IMR-90 (cell line): Measurements from ENCODE around the gene HVCN1. TPM values are rescaled to one million over a fixed set of nuclear protein-coding genes. Genes with fewer than 3 reads are reported as not detected.

Source experiments
- ATAC-seq: fragments of 200-7000 bp; cut with Tn5 transposase; 2 replicates; pipeline ENCODE4 v1.9.1; 2020; ENCODE audit warnings: low read depth, mild to moderate bottlenecking, moderate library complexity
- BruUV-seq: library from RNA; stranded (reverse); fragments of 400-500 nt; replicated peaks from 2 replicates; lab custom pipeline; 2021; lab: Mats Ljungman, UMichigan
- CTCF ChIA-PET: fragments of 300-600 bp; formaldehyde crosslinking; extraction: SDS; loops from one replicate; lab custom pipeline; 2021; ENCODE audit warnings: antibody characterized with exemption; lab: Yijun Ruan, JAX
- POLR2A ChIA-PET: fragments of 300-600 bp; sonication (Branson Sonifier 250); formaldehyde crosslinking; loops from one replicate; lab custom pipeline; 2022; ENCODE audit warnings: antibody characterized with exemption; ENCODE audit not compliant: unreplicated experiment; lab: Charles Lee
- DNase-seq: peaks from one replicate; pipeline ENCODE4 v3.0.0; 2013
- H2AFZ ChIP-seq: replicated peaks from 2 replicates; pipeline ENCODE3; 2013; ENCODE audit warnings: low read length, mild to moderate bottlenecking; ENCODE audit not compliant: poor library complexity
- H2AK5ac ChIP-seq: 2 replicates; pipeline ENCODE4 v1.6.1; 2013; ENCODE audit warnings: low read depth, low read length, inconsistent platforms
- H2AK9ac ChIP-seq: replicated peaks from 2 replicates; pipeline ENCODE3; 2013; ENCODE audit warnings: mild to moderate bottlenecking, low read depth, low read length, moderate library complexity; ENCODE audit not compliant: poor library complexity
- H2BK120ac ChIP-seq: 2 replicates; pipeline ENCODE4 v1.6.1; 2013; ENCODE audit warnings: low read depth, low read length, inconsistent platforms
- H2BK15ac ChIP-seq: 3 replicates; pipeline ENCODE4 v1.6.1; 2013; ENCODE audit warnings: low read depth, low read length, inconsistent platforms
- H2BK20ac ChIP-seq: 2 replicates; pipeline ENCODE4 v1.6.1; 2013; ENCODE audit warnings: low read depth, mild to moderate bottlenecking, inconsistent platforms, low read length, moderate library complexity
- H2BK5ac ChIP-seq: 2 replicates; pipeline ENCODE4 v1.6.1; 2013; ENCODE audit warnings: mild to moderate bottlenecking, low read depth, low read length, inconsistent platforms; ENCODE audit not compliant: poor library complexity, severe bottlenecking
- H3K14ac ChIP-seq: replicated peaks from 2 replicates; pipeline ENCODE4 v1.6.1; 2013; ENCODE audit warnings: low read depth, low read length, inconsistent platforms
- H3K18ac ChIP-seq: 2 replicates; pipeline ENCODE4 v1.6.1; 2013; ENCODE audit warnings: low read depth, low read length, control low read depth
- H3K23ac ChIP-seq: 2 replicates; pipeline ENCODE4 v1.6.1; 2013; ENCODE audit warnings: low read depth, low read length, inconsistent platforms
- H3K27ac ChIP-seq: 2 replicates; pipeline ENCODE4 v1.5.1; 2013; ENCODE audit warnings: mild to moderate bottlenecking, control low read depth, low read length; ENCODE audit not compliant: insufficient read depth
- H3K27me3 ChIP-seq: 2 replicates; pipeline ENCODE4 v1.6.1; 2013; ENCODE audit warnings: low read length; ENCODE audit not compliant: control insufficient read depth, insufficient read depth
- H3K36me3 ChIP-seq: 2 replicates; pipeline ENCODE4 v1.6.1; 2013; ENCODE audit warnings: low read length, mixed read lengths; ENCODE audit not compliant: control insufficient read depth, insufficient read depth
- H3K4ac ChIP-seq: 2 replicates; pipeline ENCODE4 v1.6.1; 2013; ENCODE audit warnings: low read depth, low read length, inconsistent platforms
- H3K4me1 ChIP-seq: 2 replicates; pipeline ENCODE4 v1.6.1; 2013; ENCODE audit warnings: low read length, mixed read lengths; ENCODE audit not compliant: control insufficient read depth, insufficient read depth
- H3K4me2 ChIP-seq: 2 replicates; pipeline ENCODE4 v1.6.1; 2013; ENCODE audit warnings: low read depth, mild to moderate bottlenecking, control low read depth, low read length, moderate library complexity
- H3K4me3 ChIP-seq: 2 replicates; pipeline ENCODE4 v1.5.1; 2013; ENCODE audit warnings: low read depth, mild to moderate bottlenecking, control low read depth, low read length, moderate library complexity; ENCODE audit not compliant: insufficient read depth
- H3K56ac ChIP-seq: 2 replicates; pipeline ENCODE4 v1.6.1; 2013; ENCODE audit warnings: low read length, inconsistent platforms; ENCODE audit not compliant: insufficient read depth; ENCODE audit errors: extremely low read depth
- H3K79me1 ChIP-seq, 2 experiments: 2 replicates each; pipeline ENCODE4 v1.6.1; 2013; ENCODE audit warnings: low read length in 2 of 2, inconsistent platforms in 1 of 2, low read depth in 1 of 2
- H3K9ac ChIP-seq: 2 replicates; pipeline ENCODE4 v1.6.1; 2013; ENCODE audit warnings: low read depth, low read length, control low read depth
- H3K9me1 ChIP-seq: 2 replicates; pipeline ENCODE4 v1.6.1; 2013; ENCODE audit warnings: low read length, inconsistent platforms; ENCODE audit not compliant: insufficient read depth
- H3K9me3 ChIP-seq: 2 replicates; pipeline ENCODE4 v1.6.1; 2013; ENCODE audit warnings: low read length; ENCODE audit not compliant: control insufficient read depth, insufficient read depth
- H4K20me1 ChIP-seq: 2 replicates; pipeline ENCODE4 v1.6.1; 2013; ENCODE audit warnings: low read length, inconsistent platforms; ENCODE audit not compliant: insufficient read depth
- H4K5ac ChIP-seq: 2 replicates; pipeline ENCODE4 v1.6.1; 2013; ENCODE audit warnings: mild to moderate bottlenecking, low read depth, low read length, control low read depth
- H4K8ac ChIP-seq, 2 experiments: 2 replicates each; pipeline ENCODE4 v1.6.1; 2013; ENCODE audit warnings: low read depth in 2 of 2, low read length in 2 of 2, control low read depth in 1 of 2, inconsistent platforms in 1 of 2
- H4K91ac ChIP-seq: 2 replicates; pipeline ENCODE4 v1.6.1; 2013; ENCODE audit warnings: low read depth, low read length, inconsistent platforms; ENCODE audit not compliant: insufficient read depth
- BHLHE40 ChIP-seq: fragments of 150-350 bp; IDR thresholded peaks from 2 replicates; pipeline ENCODE4 v1.6.1; 2016; ENCODE audit warnings: mild to moderate bottlenecking, low read depth, low read length
- CEBPB ChIP-seq: IDR thresholded peaks from 2 replicates; pipeline ENCODE4 v1.6.1; 2012; ENCODE audit warnings: low read depth, low read length, improper control_type of control experiment
- CHD1 ChIP-seq: IDR thresholded peaks from 2 replicates; pipeline ENCODE4 v1.6.1; 2012; ENCODE audit warnings: low read depth, low read length, improper control_type of control experiment
- FOS ChIP-seq: fragments of 150-350 bp; IDR thresholded peaks from 2 replicates; pipeline ENCODE4 v1.6.1; 2016; ENCODE audit warnings: low read depth, low read length
- MAFK ChIP-seq: IDR thresholded peaks from 2 replicates; pipeline ENCODE4 v1.6.1; 2012; ENCODE audit warnings: low read depth, low read length, improper control_type of control experiment
- MAZ ChIP-seq: IDR thresholded peaks from 2 replicates; pipeline ENCODE4 v1.6.1; 2012; ENCODE audit warnings: low read depth, mild to moderate bottlenecking, low read length, improper control_type of control experiment, moderate library complexity, borderline replicate concordance
- MXI1 ChIP-seq: IDR thresholded peaks from 2 replicates; pipeline ENCODE4 v1.6.1; 2012; ENCODE audit warnings: low read depth, mild to moderate bottlenecking, low read length, moderate library complexity, borderline replicate concordance
- NFE2L2 ChIP-seq: fragments of 150-350 bp; IDR thresholded peaks from 2 replicates; pipeline ENCODE4 v1.6.1; 2016; ENCODE audit warnings: low read depth, mild to moderate bottlenecking, low read length
- POLR2A ChIP-seq: IDR thresholded peaks from 2 replicates; pipeline ENCODE4 v1.6.1; 2012; ENCODE audit warnings: mild to moderate bottlenecking, low read depth, low read length
- RAD21 ChIP-seq: IDR thresholded peaks from 2 replicates; pipeline ENCODE4 v1.6.1; 2012; ENCODE audit warnings: low read length, improper control_type of control experiment
- RCOR1 ChIP-seq: IDR thresholded peaks from 2 replicates; pipeline ENCODE4 v1.6.1; 2012; ENCODE audit warnings: mild to moderate bottlenecking, low read length, improper control_type of control experiment; ENCODE audit not compliant: insufficient replicate concordance
- RFX5 ChIP-seq: IDR thresholded peaks from 2 replicates; pipeline ENCODE4 v1.8.0; 2012; ENCODE audit warnings: low read depth, mild to moderate bottlenecking, low read length, moderate library complexity
- SMC3 ChIP-seq: fragments of 150-350 bp; IDR thresholded peaks from 2 replicates; pipeline ENCODE4 v1.6.1; 2016; ENCODE audit warnings: low read depth, mild to moderate bottlenecking, antibody characterized with exemption, low read length, moderate library complexity
- WGBS, 2 experiments: methylation state at CpG; one replicate each; pipeline versions ENCODE4 v1.1.5 to v1.1.7; 2013; ENCODE audit warnings: missing lambda C conversion rate in 2 of 2; ENCODE audit not compliant: insufficient read length in 1 of 2; ENCODE audit errors: extremely low coverage in 2 of 2; 5-methylcytosine and 5-hydroxymethylcytosine counted together
- dilution Hi-C: fragments of 300-500 bp; cut with HindIII; formaldehyde crosslinking; loops from one replicate; pipeline ENCODE4 v1.14.3; 2018; ENCODE audit warnings: low sequenced_read_pairs; ENCODE audit not compliant: unreplicated experiment
- in situ Hi-C: fragments of 300-500 bp; cut with MboI; formaldehyde crosslinking; loops from 3 replicates; pipeline ENCODE4 v1.14.3; 2019; ENCODE audit warnings: low sequenced_read_pairs, inconsistent platforms, mixed read lengths
- intact Hi-C: fragments of 100-400 bp; cut with micrococcal nuclease; formaldehyde crosslinking; loops from 2 replicates; pipeline ENCODE4 v1.10.0; 2022
- polyA plus RNA-seq, 3 experiments: library from polyadenylated mRNA; depleted of rRNA; stranded (reverse); fragments of >200 nt; gene quantifications; 2 replicates each; pipeline ENCODE4 v1.2.3, GENCODE V29; 2012; ENCODE audit warnings: low replicate concordance in 1 of 3
- total RNA-seq: library from RNA; depleted of rRNA; stranded (reverse); fragments of >200 nt; gene quantifications from 2 replicates; pipeline ENCODE4 v1.2.3, GENCODE V29; 2012
- TF ChIP-seq, protein P1 (sequence below): fragments of 150-350 bp; IDR thresholded peaks from 2 replicates; pipeline ENCODE4 v1.6.1; 2017; ENCODE audit warnings: mild to moderate bottlenecking, antibody characterized with exemption, low read length, low read depth
- TF ChIP-seq, protein P2 (sequence below): conservative IDR thresholded peaks from 2 replicates; pipeline ENCODE4 v1.5.1; 2012; ENCODE audit warnings: mild to moderate bottlenecking, low read depth, low read length, improper control_type of control experiment
- TF ChIP-seq, protein P3 (sequence below): fragments of 150-350 bp; IDR thresholded peaks from 2 replicates; pipeline ENCODE4 v1.6.1; 2016; ENCODE audit warnings: low read depth, mild to moderate bottlenecking, low read length, moderate library complexity, borderline replicate concordance

Gene HVCN1
- total and polyA plus RNA-seq, 2 of the 4 experiments (the other 2 are of a cell fraction), result 1.9 to 2.0 TPM

DNA sequence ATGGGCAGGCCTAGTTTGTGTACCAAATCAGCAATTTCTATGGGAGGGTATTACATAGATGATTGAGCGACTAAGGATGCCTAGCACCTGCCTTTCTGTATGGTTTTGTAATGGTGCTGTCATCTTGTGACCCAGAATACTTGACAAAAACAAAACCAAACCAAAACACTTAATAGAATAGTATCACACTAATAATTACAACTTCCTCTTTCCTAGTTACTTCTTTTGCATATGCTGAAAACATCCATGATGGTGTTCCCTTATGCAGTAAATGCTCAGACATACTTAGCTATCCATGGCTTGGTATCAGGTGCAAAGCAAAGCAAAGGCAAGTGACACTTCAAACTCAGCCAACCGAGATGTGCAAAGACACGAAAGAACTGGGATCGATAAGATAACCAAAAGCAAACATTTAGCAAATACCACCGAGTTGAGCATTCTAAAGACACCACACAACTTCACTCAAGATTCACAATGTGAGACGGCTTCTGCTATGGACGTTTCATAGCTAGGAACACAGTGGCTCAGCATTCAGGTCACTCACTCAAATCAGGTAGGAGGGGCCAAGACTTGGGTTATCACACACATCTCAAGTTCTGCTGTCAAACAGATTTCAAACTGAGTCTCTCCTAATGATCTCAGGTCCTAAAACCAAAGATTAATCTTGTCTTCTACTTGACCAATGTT lies 29.4 kb upstream of the HVCN1 start:
- no peak overlapping the region for H4K5ac ChIP-seq
- no peak overlapping the region for H3K4ac ChIP-seq
- no peak overlapping the region for H3K18ac ChIP-seq
- no peak overlapping the region for H3K4me3 ChIP-seq
- H3K9me3 ChIP-seq, result no peaks in the 10 kb centered on the region
- peaks cover 12% of the 10 kb centered on the region; the same call in 1 of the 2 replicates for H3K9me1 ChIP-seq
- no peak for DNase-seq
- ATAC-seq, result no peak
- intact Hi-C loops, result no loop called here
- no TSS peak for BruUV-seq
- ChIA-PET POLR2A (no interaction called here), CTCF (no interaction called here)
- H2AK5ac ChIP-seq, result no peak overlapping the region
- H2BK20ac ChIP-seq, result no peak overlapping the region
- no peaks in the 10 kb centered on the region for H3K27me3 ChIP-seq
- H2BK5ac ChIP-seq, result no peak overlapping the region
- dilution Hi-C loops, result no loop called here
- no peak overlapping the region for H2BK120ac ChIP-seq
- no peak for TF ChIP-seq SMC3
- TF ChIP-seq MAZ, result no peak
- TF ChIP-seq POLR2A, result no peak
- no peak for TF ChIP-seq FOS
- no peak for TF ChIP-seq RAD21
- no peak for TF ChIP-seq RCOR1
- no peak for TF ChIP-seq BHLHE40
- TF ChIP-seq, protein P1, sequence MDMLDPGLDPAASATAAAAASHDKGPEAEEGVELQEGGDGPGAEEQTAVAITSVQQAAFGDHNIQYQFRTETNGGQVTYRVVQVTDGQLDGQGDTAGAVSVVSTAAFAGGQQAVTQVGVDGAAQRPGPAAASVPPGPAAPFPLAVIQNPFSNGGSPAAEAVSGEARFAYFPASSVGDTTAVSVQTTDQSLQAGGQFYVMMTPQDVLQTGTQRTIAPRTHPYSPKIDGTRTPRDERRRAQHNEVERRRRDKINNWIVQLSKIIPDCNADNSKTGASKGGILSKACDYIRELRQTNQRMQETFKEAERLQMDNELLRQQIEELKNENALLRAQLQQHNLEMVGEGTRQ, result no peak
- no peak for TF ChIP-seq RFX5
- no peak for TF ChIP-seq CEBPB
- no peak for TF ChIP-seq CHD1
- no peak for TF ChIP-seq NFE2L2
- no peak for TF ChIP-seq MXI1
- TF ChIP-seq, protein P2, sequence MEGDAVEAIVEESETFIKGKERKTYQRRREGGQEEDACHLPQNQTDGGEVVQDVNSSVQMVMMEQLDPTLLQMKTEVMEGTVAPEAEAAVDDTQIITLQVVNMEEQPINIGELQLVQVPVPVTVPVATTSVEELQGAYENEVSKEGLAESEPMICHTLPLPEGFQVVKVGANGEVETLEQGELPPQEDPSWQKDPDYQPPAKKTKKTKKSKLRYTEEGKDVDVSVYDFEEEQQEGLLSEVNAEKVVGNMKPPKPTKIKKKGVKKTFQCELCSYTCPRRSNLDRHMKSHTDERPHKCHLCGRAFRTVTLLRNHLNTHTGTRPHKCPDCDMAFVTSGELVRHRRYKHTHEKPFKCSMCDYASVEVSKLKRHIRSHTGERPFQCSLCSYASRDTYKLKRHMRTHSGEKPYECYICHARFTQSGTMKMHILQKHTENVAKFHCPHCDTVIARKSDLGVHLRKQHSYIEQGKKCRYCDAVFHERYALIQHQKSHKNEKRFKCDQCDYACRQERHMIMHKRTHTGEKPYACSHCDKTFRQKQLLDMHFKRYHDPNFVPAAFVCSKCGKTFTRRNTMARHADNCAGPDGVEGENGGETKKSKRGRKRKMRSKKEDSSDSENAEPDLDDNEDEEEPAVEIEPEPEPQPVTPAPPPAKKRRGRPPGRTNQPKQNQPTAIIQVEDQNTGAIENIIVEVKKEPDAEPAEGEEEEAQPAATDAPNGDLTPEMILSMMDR, result no peak
- TF ChIP-seq MAFK, result no peak
- TF ChIP-seq, protein P3, sequence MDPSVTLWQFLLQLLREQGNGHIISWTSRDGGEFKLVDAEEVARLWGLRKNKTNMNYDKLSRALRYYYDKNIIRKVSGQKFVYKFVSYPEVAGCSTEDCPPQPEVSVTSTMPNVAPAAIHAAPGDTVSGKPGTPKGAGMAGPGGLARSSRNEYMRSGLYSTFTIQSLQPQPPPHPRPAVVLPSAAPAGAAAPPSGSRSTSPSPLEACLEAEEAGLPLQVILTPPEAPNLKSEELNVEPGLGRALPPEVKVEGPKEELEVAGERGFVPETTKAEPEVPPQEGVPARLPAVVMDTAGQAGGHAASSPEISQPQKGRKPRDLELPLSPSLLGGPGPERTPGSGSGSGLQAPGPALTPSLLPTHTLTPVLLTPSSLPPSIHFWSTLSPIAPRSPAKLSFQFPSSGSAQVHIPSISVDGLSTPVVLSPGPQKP, result no peak
- H4K91ac ChIP-seq, result no peak overlapping the region
- H3K4me2 ChIP-seq, result no peak overlapping the region
- H2AK9ac ChIP-seq, result no peak overlapping the region
- H4K8ac ChIP-seq, result no peak overlapping the region
- H2BK15ac ChIP-seq, result no peak overlapping the region
- H3K79me1 ChIP-seq, result peaks cover 4 to 9% of the 10 kb centered on the region in 2 experiments; a peak in 2 of 4 replicates
- H4K20me1 ChIP-seq, result peaks cover 11% of the 10 kb centered on the region; the same call in 1 of the 2 replicates
- no peak overlapping the region for H3K27ac ChIP-seq
- no peak overlapping the region for H3K14ac ChIP-seq
- H3K56ac ChIP-seq, result no peak overlapping the region
- H3K36me3 ChIP-seq, result peaks cover 31% of the 10 kb centered on the region
- no peak overlapping the region for H3K9ac ChIP-seq
- in situ Hi-C loops, result no loop called here
- no peak overlapping the region for H2AFZ ChIP-seq
- 100% methylated on average over 1 of the region's 7 CpGs; no CpG with 5 or more reads in 1 of the 2 experiments for WGBS, 2 experiments
- no peak overlapping the region for H3K23ac ChIP-seq
- H3K4me1 ChIP-seq, result no peaks in the 10 kb centered on the region
